Transverse colon (tissue), 3 donors: ENCODE results near the gene SEMA3C.

Experiments used
- EP300 ChIP-seq: sonication (generic); formaldehyde crosslinking; IDR thresholded peaks from one replicate; pipeline ENCODE4 v1.6.1; 2017; ENCODE audit warnings: antibody characterized with exemption, low read depth
- POLR2A ChIP-seq: fragments of 450-650 bp; IDR thresholded peaks from one replicate; pipeline ENCODE4 v1.6.1; 2016; ENCODE audit warnings: antibody characterized with exemption, mild to moderate bottlenecking, moderate library complexity
- TF ChIP-seq, protein P1 (sequence below), 5 experiments: fragments of 200-600 bp in 3 of 5; fragments of 450-650 bp in 2 of 5; sonication (generic) in 3 of 5; IDR thresholded peaks; 1 replicate in 2 of 5; 2 replicates in 3 of 5; pipeline ENCODE4 v1.5.1; 2016 to 2017; ENCODE audit warnings: antibody characterized with exemption in 5 of 5, inconsistent platforms in 3 of 5, mild to moderate bottlenecking in 2 of 5, moderate library complexity in 1 of 5

DNA sequence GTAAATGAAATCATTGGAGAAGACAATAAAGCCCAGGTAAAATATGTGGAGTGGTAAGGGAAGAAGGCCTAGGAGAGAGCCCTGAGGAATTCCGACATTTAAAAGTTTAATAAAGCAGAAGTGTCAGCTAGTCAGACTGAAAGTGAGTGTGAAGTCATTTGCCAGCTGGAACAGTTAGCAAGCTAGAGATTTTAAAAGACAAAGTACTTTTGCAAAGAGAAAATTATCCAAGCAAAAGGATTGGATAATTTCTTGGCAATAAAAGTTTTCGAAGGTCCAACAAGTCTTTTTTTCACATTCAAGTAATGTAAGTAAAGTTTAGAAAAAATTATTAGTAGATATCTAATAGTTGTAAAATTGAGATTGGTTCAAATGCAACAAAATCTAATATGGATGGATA is 27.1 kb upstream of the SEMA3C start:
- no peak for TF ChIP-seq POLR2A
- TF ChIP-seq EP300 = no peak
- TF ChIP-seq, protein P1, sequence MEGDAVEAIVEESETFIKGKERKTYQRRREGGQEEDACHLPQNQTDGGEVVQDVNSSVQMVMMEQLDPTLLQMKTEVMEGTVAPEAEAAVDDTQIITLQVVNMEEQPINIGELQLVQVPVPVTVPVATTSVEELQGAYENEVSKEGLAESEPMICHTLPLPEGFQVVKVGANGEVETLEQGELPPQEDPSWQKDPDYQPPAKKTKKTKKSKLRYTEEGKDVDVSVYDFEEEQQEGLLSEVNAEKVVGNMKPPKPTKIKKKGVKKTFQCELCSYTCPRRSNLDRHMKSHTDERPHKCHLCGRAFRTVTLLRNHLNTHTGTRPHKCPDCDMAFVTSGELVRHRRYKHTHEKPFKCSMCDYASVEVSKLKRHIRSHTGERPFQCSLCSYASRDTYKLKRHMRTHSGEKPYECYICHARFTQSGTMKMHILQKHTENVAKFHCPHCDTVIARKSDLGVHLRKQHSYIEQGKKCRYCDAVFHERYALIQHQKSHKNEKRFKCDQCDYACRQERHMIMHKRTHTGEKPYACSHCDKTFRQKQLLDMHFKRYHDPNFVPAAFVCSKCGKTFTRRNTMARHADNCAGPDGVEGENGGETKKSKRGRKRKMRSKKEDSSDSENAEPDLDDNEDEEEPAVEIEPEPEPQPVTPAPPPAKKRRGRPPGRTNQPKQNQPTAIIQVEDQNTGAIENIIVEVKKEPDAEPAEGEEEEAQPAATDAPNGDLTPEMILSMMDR (IDR thresholded peaks at IDR 0.05) = no peak
